Activated CD8-positive, alpha-beta memory T cell treated with anti-CD3 and anti-CD28 coated beads, Interleukin-2, amount 50 U/mL, for 48 hours (primary cell): ENCODE measurements around the gene GALC.

Experiments
- DNase-seq: peaks from one replicate; pipeline ENCODE4 v3.0.0-alpha.2; 2020

The GALC gene

GRCh38 chr14:87952307-87953094, 40.5 kb downstream of the GALC start:
- no peak for DNase-seq

DNA sequence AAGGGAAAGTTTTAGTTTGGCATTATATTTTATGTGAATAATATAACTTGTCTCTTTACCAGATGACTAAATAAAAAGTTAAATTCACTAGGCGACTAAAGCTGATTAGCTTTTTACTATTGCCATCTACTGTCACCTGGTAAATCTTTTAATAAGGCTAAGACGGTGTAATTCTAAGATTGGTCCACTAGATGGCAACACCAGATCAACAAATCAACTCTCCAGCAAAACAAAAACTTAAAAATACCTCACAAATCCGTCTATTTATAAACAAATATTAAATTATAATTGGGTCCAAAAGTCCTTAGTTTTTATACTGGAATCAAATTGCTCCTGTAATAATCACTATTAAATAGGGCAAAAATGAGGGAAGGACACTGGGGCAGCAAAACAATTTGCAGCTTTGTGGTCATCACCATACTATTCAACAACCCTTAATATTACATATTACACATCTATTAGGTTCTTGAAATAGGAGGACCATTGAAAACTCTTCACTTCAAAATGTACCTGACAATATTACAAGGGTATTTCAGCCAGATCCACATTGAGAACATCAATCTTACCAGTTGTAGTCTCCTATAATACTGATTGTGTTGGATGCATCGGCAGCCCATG, 47.9 kb downstream of the GALC start:
- DNase-seq = no peak

GRCh38 chr14:87940894-87941293, 52.1 kb downstream of the GALC start:
- no peak for DNase-seq

DNA sequence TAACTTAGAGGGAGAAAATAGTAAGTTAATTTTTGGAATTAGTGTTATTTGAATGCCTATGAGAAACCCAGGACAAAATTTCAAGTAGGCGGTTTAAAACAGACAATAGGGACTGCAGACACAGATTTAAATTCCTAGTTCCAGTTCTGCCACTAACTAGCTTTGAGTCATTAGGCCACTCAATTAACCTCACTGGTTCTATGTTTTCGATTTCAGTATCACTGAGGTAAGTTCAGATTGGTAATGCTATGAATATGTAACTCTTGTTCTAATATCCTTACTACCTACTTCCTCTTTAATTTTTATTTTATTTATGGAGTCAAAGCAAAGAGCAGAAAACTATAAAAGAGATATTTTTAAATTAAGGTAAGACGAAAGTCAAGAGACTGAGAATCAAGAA, 52.6 kb downstream of the GALC start:
- no peak for DNase-seq

GRCh38 chr14:87935886-87936285, 57.1 kb downstream of the GALC start:
- no peak for DNase-seq

DNA sequence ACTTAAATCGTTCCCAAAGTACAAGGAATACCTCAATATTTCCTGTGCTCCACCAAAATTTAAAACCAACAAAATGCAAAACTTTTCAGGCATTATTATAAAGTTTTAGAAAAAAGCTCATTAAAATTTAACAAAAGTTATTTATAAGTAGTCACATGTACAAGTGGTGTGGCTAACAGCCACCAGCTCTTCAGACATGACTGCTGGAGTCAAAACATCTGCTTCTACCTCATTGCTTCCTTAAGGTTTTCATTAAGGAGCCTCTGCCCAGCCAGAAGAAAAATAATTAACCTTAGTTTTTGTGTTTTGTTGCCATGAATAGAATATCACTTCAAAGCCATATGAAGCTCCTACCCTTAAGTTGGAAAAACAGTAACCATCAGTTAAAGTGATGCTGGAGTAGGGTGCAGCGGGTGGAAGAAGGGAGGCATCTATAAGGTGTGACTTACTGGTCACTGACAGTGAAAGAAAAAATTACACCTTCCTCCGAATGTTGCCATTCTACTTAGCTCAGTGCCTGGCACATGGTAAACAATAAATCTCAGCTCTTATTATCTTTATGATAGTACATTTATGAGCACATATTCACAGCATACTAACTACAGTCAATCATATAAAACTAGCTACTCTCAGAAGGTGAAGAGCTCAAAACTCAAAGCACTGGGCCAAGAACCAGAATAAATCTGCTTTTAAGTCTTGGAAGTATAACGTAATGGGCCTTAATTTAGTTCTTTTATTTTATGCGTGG, 57.7 kb downstream of the GALC start:
- DNase-seq = no peak

DNA sequence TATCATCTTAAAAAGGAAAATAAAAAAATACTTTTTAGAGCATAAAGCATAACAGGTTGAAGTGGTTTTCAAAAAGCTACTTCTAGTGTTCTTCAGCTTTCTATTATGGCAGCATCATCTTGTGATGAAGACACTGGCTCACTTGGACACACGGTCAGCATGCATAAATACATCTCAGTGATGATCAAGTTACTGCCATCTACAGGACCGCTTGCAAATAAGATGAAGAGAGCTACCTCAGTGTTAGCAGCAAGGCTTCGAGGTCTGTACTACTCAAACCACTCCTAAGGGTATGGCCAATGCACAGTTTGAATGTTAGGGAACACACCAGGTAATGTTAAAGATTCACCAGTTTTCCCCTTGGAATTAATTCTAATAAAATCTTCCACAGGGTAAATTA, 58.8 kb downstream of the GALC start:
- no peak for DNase-seq

GRCh38 chr14:87916886-87917275, 76.1 kb downstream of the GALC start:
- no peak for DNase-seq

DNA sequence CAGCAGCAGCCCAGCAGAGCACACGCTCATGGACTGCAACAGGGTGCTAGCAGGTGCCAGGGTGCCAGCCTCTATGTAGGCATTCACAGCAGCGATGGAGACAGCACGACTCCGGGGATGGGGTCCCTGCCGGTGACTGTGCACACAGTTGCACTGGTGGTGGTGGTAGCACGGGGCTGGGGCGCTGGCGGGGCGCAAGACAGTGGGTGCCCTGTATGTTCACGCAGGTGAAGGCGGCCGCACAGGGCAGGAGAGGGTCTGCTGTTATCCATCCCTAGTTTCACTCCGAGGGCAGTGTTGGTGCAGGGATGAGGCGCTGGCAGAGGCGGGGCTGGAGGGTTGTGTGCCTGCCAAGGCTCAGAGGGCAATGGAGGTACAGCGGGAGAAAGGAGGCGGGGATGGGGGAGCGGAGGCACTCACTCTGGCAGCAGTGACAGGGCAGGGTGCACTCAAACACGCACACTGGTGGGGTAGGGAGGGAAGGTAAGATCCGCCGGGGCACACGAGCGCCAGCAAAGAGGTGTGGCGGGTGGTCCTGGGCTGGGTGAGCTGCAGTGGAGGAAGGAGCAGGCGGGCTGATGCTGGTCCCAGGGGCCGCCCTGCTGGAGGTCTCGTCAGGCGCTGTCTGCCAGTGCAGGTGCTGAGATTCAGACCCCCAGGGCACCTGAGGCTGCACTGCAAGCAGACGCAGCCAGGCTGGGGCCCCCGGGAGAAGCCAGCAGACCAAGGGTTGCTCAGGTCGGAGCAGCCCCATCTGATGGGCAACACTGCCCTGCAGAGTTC, 76.7 kb downstream of the GALC start:
- DNase-seq = no peak

DNA sequence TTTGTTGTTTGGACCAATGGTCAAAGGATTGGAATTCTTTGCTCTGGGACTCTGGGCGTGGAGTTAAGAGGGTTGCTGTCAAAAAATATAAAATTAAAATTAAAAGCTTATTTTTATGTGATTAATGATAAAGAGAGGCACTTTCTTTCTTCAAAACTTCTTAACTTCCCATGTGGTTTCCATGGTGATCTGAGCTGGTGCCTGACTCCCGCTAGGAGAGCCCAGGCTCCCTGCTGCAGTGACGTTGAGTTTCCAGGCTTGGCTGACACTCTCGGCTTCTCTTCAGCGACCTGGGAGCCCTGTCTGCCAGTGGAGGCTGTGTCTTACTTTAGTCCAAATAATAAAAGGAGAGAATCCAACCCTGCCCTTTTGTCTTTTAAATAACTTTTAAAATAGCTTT, 84.4 kb downstream of the GALC start:
- DNase-seq = no peak

- DNase-seq = no peak
Measured at GRCh38 chr14:87901652-87902051, 91.3 kb downstream of the GALC start.

GRCh38 chr14:87901236-87901635, 91.7 kb downstream of the GALC start:
- no peak for DNase-seq

DNA sequence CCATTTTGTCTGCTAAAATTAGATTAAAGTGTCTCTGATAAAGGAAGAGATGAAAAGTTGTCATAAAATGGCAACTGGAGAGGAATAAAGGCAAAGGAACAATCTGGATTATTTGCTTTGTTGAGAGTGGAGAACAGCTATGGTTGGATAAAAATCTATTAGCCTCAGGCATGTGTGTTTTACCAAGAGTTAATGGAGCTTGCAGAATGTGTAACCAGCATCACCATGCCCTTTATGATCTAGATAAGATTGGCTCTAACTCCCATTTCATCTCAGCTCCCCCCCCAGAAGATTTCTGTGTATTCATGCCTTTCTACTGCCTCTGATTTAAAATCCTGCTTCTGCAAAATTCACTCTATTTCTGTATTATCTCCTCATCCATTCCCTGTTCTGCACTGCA, 93.8 kb downstream of the GALC start:
- DNase-seq = no peak

GRCh38 chr14:87898301-87898700, 94.7 kb downstream of the GALC start:
- no peak for DNase-seq

- DNase-seq = no peak
Measured at GRCh38 chr14:87896393-87897380, 96.3 kb downstream of the GALC start.

GRCh38 chr14:87894920-87895319, 98.1 kb downstream of the GALC start:
- DNase-seq = no peak

- DNase-seq = no peak
Measured at GRCh38 chr14:87892763-87893162, 100.2 kb downstream of the GALC start.

- peak; percentile 63 for DNase-seq
Measured at GRCh38 chr14:87888136-87888999, 104.6 kb downstream of the GALC start.

DNA sequence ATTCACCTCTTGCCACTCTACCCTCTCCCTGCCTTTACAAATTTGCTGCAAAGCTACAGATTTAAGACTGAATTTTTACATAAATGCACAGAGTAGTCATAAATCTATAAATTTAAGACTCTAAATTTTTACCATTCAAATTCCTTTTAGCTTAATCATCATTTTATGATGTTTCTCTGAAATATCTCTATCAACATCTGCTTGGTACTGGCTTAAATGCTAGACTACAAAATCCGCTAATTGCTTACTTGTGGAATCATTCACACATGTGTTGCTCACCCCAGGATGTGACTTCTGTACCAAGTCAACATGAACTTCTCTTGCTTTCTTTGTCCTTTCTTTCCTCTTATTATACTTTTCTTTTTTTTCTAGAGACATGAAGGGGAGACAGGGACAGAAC, 109.2 kb downstream of the GALC start:
- no peak for DNase-seq
